ENCODE measurements around the gene ROCK1. TPM values are rescaled to one million over a fixed set of nuclear protein-coding genes. Genes with fewer than 3 reads are reported as not detected.

ROCK1 gene
- total RNA-seq, 1 experiment from 2014 or later = 50.3 TPM

- ChIA-PET POLR2A (interaction anchor here (0.6 kb wide), 1 partner anchor 11 kb away, joined by 7 read pairs; no protein-coding TSS in a partner anchor), CTCF (no interaction called here)
- no peaks in the 10 kb centered on the region; the same call in 1 of the 2 replicates for H3K9me3 ChIP-seq
- no peaks in the 10 kb centered on the region for H3K27me3 Mint-ChIP-seq (ENCODE audit: insufficient read depth, unreplicated experiment)
- H3K4me1 Mint-ChIP-seq (ENCODE audit: low read depth, unreplicated experiment) = peaks cover 19% of the 10 kb centered on the region
- H3K27ac Mint-ChIP-seq (ENCODE audit: unreplicated experiment) = no peak overlapping the region
- H3K36me3 Mint-ChIP-seq (ENCODE audit: insufficient read depth, unreplicated experiment) = no peaks in the 10 kb centered on the region
- H3K4me3 Mint-ChIP-seq (ENCODE audit: unreplicated experiment) = no peak overlapping the region
- no peaks in the 10 kb centered on the region for H3K36me3 ChIP-seq (ENCODE audit: control insufficient read depth, insufficient read depth, low read length)
- BruUV-seq (replicated peaks) = no TSS peak
- no peak for DNase-seq
- no peak overlapping the region for H3K4me3 ChIP-seq (ENCODE audit: low read depth, low read length)
- H3K9me3 Mint-ChIP-seq (ENCODE audit: unreplicated experiment) = peaks cover 6% of the 10 kb centered on the region
- no peak for TF ChIP-seq CTCF (IDR thresholded peaks at IDR 0.05; ENCODE audit: insufficient read depth in 1 of 2, low read depth in 1 of 2, low read length in 1 of 2, severe bottlenecking in 1 of 2, unreplicated experiment in 1 of 2)
- H3K4me1 ChIP-seq = no peaks in the 10 kb centered on the region
- no peaks in the 10 kb centered on the region for H3K27me3 ChIP-seq (replicated peaks; ENCODE audit: control insufficient read depth, insufficient read depth, low read length)
- intact Hi-C loops (cut with micrococcal nuclease; ENCODE audit: unreplicated experiment) = no loop called here
Measured at GRCh38 chr18:21100146-21100545, 11.5 kb downstream of the ROCK1 start.

GRCh38 chr18:21099442-21099841 lies 12.2 kb downstream of the ROCK1 start:
- no peaks in the 10 kb centered on the region; the same call in 1 of the 2 replicates for H3K9me3 ChIP-seq
- intact Hi-C loops (cut with micrococcal nuclease; ENCODE audit: unreplicated experiment) = no loop called here
- Mint-ChIP-seq H3K36me3 (ENCODE audit: insufficient read depth, unreplicated experiment) (no peaks in the 10 kb centered on the region), H3K4me3 (ENCODE audit: unreplicated experiment) (no peak overlapping the region), H3K4me1 (ENCODE audit: low read depth, unreplicated experiment) (peaks cover 19% of the 10 kb centered on the region), H3K9me3 (ENCODE audit: unreplicated experiment) (peaks cover 9% of the 10 kb centered on the region), H3K27ac (ENCODE audit: unreplicated experiment) (no peak overlapping the region), H3K27me3 (ENCODE audit: insufficient read depth, unreplicated experiment) (no peaks in the 10 kb centered on the region)
- H3K27me3 ChIP-seq (replicated peaks; ENCODE audit: control insufficient read depth, insufficient read depth, low read length) = no peaks in the 10 kb centered on the region
- BruUV-seq (replicated peaks) = no TSS peak
- H3K36me3 ChIP-seq (ENCODE audit: control insufficient read depth, insufficient read depth, low read length) = no peaks in the 10 kb centered on the region
- no peaks in the 10 kb centered on the region for H3K4me1 ChIP-seq
- TF ChIP-seq CTCF (IDR thresholded peaks at IDR 0.05; ENCODE audit: insufficient read depth in 1 of 2, low read depth in 1 of 2, low read length in 1 of 2, severe bottlenecking in 1 of 2, unreplicated experiment in 1 of 2) = no peak
- no peak for DNase-seq
- POLR2A ChIA-PET = interaction anchor here (0.6 kb wide), 1 partner anchor 12 kb away, joined by 7 read pairs; no protein-coding TSS in a partner anchor
- CTCF ChIA-PET = interaction anchor here (0.7 kb wide), 1 partner anchor 50 kb away, joined by 3 read pairs; no protein-coding TSS in a partner anchor
- no peak overlapping the region for H3K4me3 ChIP-seq (ENCODE audit: low read depth, low read length)

GRCh38 chr18:21096760-21097159 lies 14.9 kb downstream of the ROCK1 start:
- BruUV-seq (replicated peaks) = no TSS peak
- Mint-ChIP-seq H3K4me3 (ENCODE audit: unreplicated experiment) (no peak overlapping the region), H3K4me1 (ENCODE audit: low read depth, unreplicated experiment) (peaks cover 19% of the 10 kb centered on the region), H3K27me3 (ENCODE audit: insufficient read depth, unreplicated experiment) (no peaks in the 10 kb centered on the region), H3K36me3 (ENCODE audit: insufficient read depth, unreplicated experiment) (no peaks in the 10 kb centered on the region), H3K27ac (ENCODE audit: unreplicated experiment) (no peak overlapping the region), H3K9me3 (ENCODE audit: unreplicated experiment) (peaks cover 9% of the 10 kb centered on the region)
- H3K36me3 ChIP-seq (ENCODE audit: control insufficient read depth, insufficient read depth, low read length) = no peaks in the 10 kb centered on the region
- no peak overlapping the region for H3K4me3 ChIP-seq (ENCODE audit: low read depth, low read length)
- no peak for TF ChIP-seq CTCF (IDR thresholded peaks at IDR 0.05; ENCODE audit: insufficient read depth in 1 of 2, low read depth in 1 of 2, low read length in 1 of 2, severe bottlenecking in 1 of 2, unreplicated experiment in 1 of 2)
- CTCF ChIA-PET = no interaction called here
- intact Hi-C loops (cut with micrococcal nuclease; ENCODE audit: unreplicated experiment) = no loop called here
- no peak for DNase-seq
- no peaks in the 10 kb centered on the region for H3K27me3 ChIP-seq (replicated peaks; ENCODE audit: control insufficient read depth, insufficient read depth, low read length)
- H3K4me1 ChIP-seq = no peaks in the 10 kb centered on the region
- POLR2A ChIA-PET = no interaction called here
- no peaks in the 10 kb centered on the region; the same call in 1 of the 2 replicates for H3K9me3 ChIP-seq
